K562 (cell line): ENCODE measurements around the gene APLP1. TPM values are rescaled to one million over a fixed set of nuclear protein-coding genes. Genes with fewer than 3 reads are reported as not detected.
A peak's percentile ranks its signal among the peaks of the same experiment; 100 is the strongest.

ENCODE experiments used
- BMI1 ChIP-seq: fragments of 150-350 bp; IDR thresholded peaks from 2 replicates; pipeline ENCODE4 v1.6.1; 2014; ENCODE audit warnings: low read length
- CHD1 ChIP-seq: fragments of 200-600 bp; sonication (generic); IDR thresholded peaks from one replicate; pipeline ENCODE4 v1.6.1; 2012; ENCODE audit warnings: mild to moderate bottlenecking, moderate library complexity, low read length, inconsistent platforms
- GTF2B ChIP-seq: IDR thresholded peaks from 2 replicates; pipeline ENCODE4 v1.6.1; 2011; ENCODE audit not compliant: insufficient read length; ENCODE audit errors: extremely low read depth
- L3MBTL2 ChIP-seq: fragments of 450-650 bp; IDR thresholded peaks from 2 replicates; pipeline ENCODE4 v1.6.1; 2016; ENCODE audit warnings: mild to moderate bottlenecking, moderate library complexity
- MTA3 ChIP-seq: fragments of 450-650 bp; formaldehyde crosslinking; IDR thresholded peaks from 2 replicates; pipeline ENCODE4 v1.6.1; 2017; ENCODE audit warnings: mild to moderate bottlenecking, borderline replicate concordance
- NCOA4 ChIP-seq: fragments of 450-650 bp; IDR thresholded peaks from 2 replicates; pipeline ENCODE4 v1.6.1; 2018; ENCODE audit warnings: mild to moderate bottlenecking; ENCODE audit not compliant: partially characterized antibody
- NFATC3 ChIP-seq: fragments of 450-650 bp; IDR thresholded peaks from 2 replicates; pipeline ENCODE4 v1.6.1; 2017; ENCODE audit warnings: mild to moderate bottlenecking
- POLR2G ChIP-seq: fragments of 200-400 bp; formaldehyde crosslinking; IDR thresholded peaks from 2 replicates; pipeline ENCODE4 v1.6.1; 2017; ENCODE audit warnings: low read depth, mild to moderate bottlenecking, antibody characterized with exemption, low read length, moderate library complexity
- PYGO2 ChIP-seq: fragments of 450-650 bp; IDR thresholded peaks from 2 replicates; pipeline ENCODE4 v1.6.1; 2016; ENCODE audit warnings: mild to moderate bottlenecking, missing genetic modification characterization, moderate library complexity, missing compliant biosample characterization
- SRSF3 ChIP-seq: fragments of 200-400 bp; formaldehyde crosslinking; IDR thresholded peaks from 2 replicates; pipeline ENCODE4 v1.6.1; 2016; ENCODE audit warnings: mild to moderate bottlenecking, low read length, moderate library complexity; ENCODE audit not compliant: insufficient read depth
- TEAD1 ChIP-seq, 2 experiments: fragments of 450-650 bp in 1 of 2; sonication (generic) in 1 of 2; formaldehyde crosslinking; IDR thresholded peaks; 2 replicates each; pipeline versions ENCODE4 v1.4.0 to v1.8.0; 2020 to 2022; ENCODE audit warnings: mild to moderate bottlenecking in 2 of 2, missing genetic modification reagents in 1 of 2
- ZBTB40 ChIP-seq, 2 experiments: fragments of 450-650 bp in 1 of 2; sonication (generic) in 1 of 2; formaldehyde crosslinking in 1 of 2; IDR thresholded peaks; 2 replicates each; pipeline versions ENCODE4 v1.7.1 to v1.9.0; 2016 to 2022; ENCODE audit warnings: inconsistent platforms in 1 of 2, mild to moderate bottlenecking in 1 of 2, missing genetic modification reagents in 1 of 2
- ZFP30 ChIP-seq: fragments of 250-450 bp; sonication (Bioruptor Pico); IDR thresholded peaks from 2 replicates; pipeline ENCODE4 v1.8.0; 2022; ENCODE audit warnings: moderate library complexity, mild to moderate bottlenecking, inconsistent platforms, borderline replicate concordance
- ZMIZ1 ChIP-seq, 2 experiments: fragments of 150-350 bp in 1 of 2; IDR thresholded peaks; 2 replicates each; pipeline ENCODE4 v1.6.1; 2012 to 2016; ENCODE audit warnings: low read depth in 2 of 2, low read length in 2 of 2, mild to moderate bottlenecking in 1 of 2, moderate library complexity in 1 of 2
- polyA plus RNA-seq, 8 experiments: library from polyadenylated mRNA; depleted of rRNA in 4 of 8; stranded (reverse) in 5 of 8; unstranded in 3 of 8; fragments of >200 nt; fragmentation: Nextera tagmentation in 2 of 8; fragmentation: Illumina TruSeq in 1 of 8; extraction: Ambion mirVana in 2 of 8; extraction: Trizol in 1 of 8; gene quantifications; 2 replicates each; pipeline versions ENCODE4 v1.2.1 to v1.2.3, GENCODE V29; 2011 to 2014; ENCODE audit warnings: inconsistent platforms in 1 of 8, missing spikeins in 1 of 8
- total RNA-seq, 7 experiments: library from RNA; depleted of rRNA in 6 of 7; stranded (reverse); fragments of >200 nt in 6 of 7; fragmentation: Illumina TruSeq in 2 of 7; extraction: Trizol in 2 of 7; gene quantifications; 2 replicates each; pipeline versions ENCODE4 v1.2.1 to v1.2.3, GENCODE V29; 2011 to 2021; ENCODE audit warnings: low replicate concordance in 1 of 7

APLP1 gene
- total and polyA plus RNA-seq, 9 of the 15 experiments (the other 6 are each of a cell fraction or from before 2014, with no cell fraction given) = 0.69 to 9.9 (median 4.7) TPM

DNA sequence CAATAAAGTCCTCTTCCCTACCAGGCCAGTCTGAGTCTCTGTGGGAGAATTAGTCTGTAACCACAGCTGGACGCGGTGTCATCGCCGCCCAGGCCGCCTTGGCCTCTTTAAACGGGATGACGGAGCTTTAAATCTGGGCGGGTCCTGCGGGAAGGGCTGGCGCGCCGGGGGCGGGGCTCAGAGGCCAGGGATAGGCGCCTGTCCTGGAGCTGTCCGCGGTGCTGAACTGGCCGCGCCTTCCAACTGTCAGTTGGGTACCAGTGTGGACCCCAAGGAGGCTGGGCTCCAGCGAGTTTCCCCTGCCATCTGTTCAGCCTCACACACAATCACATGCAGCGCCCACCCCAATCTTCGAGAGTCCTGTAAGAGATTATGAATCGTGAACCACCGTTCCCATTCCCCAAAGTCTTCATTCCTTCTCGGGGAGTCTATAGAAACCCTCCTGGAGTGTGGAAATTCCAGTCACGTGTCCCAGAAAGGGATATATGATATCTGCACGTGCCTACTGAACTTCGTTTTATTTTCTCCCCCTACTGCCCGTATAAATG is 11.5 kb downstream of the APLP1 start (continued):
- TF ChIP-seq ZBTB40 (IDR thresholded peaks at IDR 0.05) = peak; percentile 60
- TF ChIP-seq ZBTB40 (CRISPR knock-in tag; IDR thresholded peaks at IDR 0.05) = 0 out of 2 replicates have a peak, but pooled peaks have one; percentile 31
- TF ChIP-seq PYGO2 (tag) = no peak
- TF ChIP-seq ZFP30 (CRISPR knock-in tag) = no peak
- TF ChIP-seq ZMIZ1 (IDR thresholded peaks at IDR 0.05; ENCODE audit: low read depth in 2 of 2, low read length in 2 of 2) = peak in 1 of 2 experiments; percentile 30; a peak in 1 of 4 replicates
- no peak for TF ChIP-seq POLR2G
- TF ChIP-seq GTF2B = no peak
- TF ChIP-seq MTA3 = peak; percentile 27; the same call in 1 of the 2 replicates
- no peak for TF ChIP-seq CHD1
- no peak for TF ChIP-seq BMI1
- peak in 1 of 2 experiments; percentile 83; a peak in 1 of 4 replicates for TF ChIP-seq TEAD1 (CRISPR knock-in tag; IDR thresholded peaks at IDR 0.05)
- TF ChIP-seq NCOA4 = no peak
- TF ChIP-seq L3MBTL2 = peak; percentile 39; the same call in 1 of the 2 replicates
- TF ChIP-seq NFATC3 = no peak
- no peak for TF ChIP-seq SRSF3
